Astrocyte (in vitro differentiated cells and primary cell): ENCODE data around the gene ADAMTS9.

ENCODE experiments used
- EZH2 ChIP-seq: IDR thresholded peaks from 2 replicates; pipeline ENCODE4 v1.6.1; 2012; ENCODE audit warnings: mild to moderate bottlenecking, low read length, inconsistent platforms; ENCODE audit not compliant: insufficient read depth
- TF ChIP-seq, protein P1 (sequence below): IDR thresholded peaks from 2 replicates; pipeline ENCODE4 v1.5.1; 2011; ENCODE audit warnings: low read depth, mild to moderate bottlenecking, inconsistent platforms, low read length, moderate library complexity; ENCODE audit not compliant: insufficient read depth

DNA sequence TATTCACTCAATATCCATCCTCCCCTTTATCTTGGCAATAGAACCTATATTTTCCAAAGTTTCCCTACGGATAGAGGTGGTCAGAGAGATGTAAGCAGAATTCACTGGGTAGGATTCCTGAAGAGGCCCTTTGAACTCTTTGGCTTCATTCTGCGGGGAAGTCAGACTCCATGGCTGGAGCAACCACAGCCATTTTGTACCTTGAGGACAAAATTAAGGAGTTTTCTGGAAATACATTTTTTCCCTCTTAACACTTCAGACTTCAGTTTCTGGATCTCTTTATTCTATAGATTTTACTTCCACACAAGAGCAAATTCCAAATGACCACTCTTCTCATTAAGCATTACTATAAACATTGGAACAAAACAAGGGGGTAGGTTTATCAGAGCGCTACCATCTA, 43.3 kb downstream of the ADAMTS9 start:
- TF ChIP-seq, protein P1, sequence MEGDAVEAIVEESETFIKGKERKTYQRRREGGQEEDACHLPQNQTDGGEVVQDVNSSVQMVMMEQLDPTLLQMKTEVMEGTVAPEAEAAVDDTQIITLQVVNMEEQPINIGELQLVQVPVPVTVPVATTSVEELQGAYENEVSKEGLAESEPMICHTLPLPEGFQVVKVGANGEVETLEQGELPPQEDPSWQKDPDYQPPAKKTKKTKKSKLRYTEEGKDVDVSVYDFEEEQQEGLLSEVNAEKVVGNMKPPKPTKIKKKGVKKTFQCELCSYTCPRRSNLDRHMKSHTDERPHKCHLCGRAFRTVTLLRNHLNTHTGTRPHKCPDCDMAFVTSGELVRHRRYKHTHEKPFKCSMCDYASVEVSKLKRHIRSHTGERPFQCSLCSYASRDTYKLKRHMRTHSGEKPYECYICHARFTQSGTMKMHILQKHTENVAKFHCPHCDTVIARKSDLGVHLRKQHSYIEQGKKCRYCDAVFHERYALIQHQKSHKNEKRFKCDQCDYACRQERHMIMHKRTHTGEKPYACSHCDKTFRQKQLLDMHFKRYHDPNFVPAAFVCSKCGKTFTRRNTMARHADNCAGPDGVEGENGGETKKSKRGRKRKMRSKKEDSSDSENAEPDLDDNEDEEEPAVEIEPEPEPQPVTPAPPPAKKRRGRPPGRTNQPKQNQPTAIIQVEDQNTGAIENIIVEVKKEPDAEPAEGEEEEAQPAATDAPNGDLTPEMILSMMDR, result no peak
- no peak for TF ChIP-seq EZH2
